GM12801 (cell line): Measurements from ENCODE around the gene GAN.

Source experiments
- TF ChIP-seq, protein P1 (sequence below): IDR thresholded peaks from one replicate; pipeline ENCODE4 v1.5.1; 2011; ENCODE audit warnings: control low read depth; ENCODE audit not compliant: insufficient read length; ENCODE audit errors: extremely low read depth

GAN gene

DNA sequence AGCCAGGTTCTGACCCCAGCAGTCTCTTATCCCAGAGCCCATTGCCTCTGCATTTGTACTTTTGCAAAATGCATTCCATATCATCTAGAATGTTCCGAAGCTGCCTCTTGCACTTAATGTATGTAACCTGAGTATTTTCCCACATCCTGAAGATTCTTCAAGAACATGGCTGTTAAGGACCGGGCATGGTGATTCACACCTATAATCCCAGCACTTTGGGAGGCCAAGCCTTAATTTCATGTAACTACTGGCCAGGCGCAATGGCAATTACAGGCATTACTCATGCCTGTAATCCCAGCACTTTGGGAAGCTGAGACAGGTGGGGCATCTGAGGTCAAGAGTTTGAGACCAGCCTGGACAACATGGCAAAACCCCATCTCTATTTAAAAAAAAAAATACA, 31.7 kb upstream of the GAN start:
- TF ChIP-seq, protein P1, sequence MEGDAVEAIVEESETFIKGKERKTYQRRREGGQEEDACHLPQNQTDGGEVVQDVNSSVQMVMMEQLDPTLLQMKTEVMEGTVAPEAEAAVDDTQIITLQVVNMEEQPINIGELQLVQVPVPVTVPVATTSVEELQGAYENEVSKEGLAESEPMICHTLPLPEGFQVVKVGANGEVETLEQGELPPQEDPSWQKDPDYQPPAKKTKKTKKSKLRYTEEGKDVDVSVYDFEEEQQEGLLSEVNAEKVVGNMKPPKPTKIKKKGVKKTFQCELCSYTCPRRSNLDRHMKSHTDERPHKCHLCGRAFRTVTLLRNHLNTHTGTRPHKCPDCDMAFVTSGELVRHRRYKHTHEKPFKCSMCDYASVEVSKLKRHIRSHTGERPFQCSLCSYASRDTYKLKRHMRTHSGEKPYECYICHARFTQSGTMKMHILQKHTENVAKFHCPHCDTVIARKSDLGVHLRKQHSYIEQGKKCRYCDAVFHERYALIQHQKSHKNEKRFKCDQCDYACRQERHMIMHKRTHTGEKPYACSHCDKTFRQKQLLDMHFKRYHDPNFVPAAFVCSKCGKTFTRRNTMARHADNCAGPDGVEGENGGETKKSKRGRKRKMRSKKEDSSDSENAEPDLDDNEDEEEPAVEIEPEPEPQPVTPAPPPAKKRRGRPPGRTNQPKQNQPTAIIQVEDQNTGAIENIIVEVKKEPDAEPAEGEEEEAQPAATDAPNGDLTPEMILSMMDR, result no peak

DNA sequence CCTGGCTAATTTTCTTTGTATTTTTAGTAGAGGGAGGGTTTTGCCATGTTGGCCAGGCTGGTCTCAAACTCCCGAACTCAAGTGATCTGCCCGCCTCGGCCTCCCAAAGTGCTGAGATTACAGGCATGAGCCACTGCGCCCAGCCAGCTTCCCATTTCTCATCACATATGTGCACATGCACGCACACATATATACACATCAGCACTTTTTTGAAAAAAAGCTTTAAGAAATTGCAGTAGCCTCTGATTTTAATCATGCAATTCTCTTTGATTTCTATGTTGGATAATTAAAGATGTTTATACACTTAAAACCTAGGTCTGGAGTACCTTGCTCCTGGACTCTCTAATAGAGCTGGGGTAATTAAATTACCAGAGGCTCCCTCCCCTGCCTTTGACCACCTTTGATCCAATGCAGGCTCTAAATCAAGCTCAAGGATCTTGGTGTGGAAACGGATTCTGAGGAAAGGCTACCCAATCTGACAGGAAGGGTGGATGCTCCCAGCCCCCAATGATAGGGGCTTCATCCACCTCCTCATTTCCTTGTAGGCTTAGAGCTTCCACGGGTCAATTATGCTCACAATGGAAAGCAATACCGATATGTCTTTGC, 29.7 kb upstream of the GAN start:
- TF ChIP-seq, protein P1, result no peak

DNA sequence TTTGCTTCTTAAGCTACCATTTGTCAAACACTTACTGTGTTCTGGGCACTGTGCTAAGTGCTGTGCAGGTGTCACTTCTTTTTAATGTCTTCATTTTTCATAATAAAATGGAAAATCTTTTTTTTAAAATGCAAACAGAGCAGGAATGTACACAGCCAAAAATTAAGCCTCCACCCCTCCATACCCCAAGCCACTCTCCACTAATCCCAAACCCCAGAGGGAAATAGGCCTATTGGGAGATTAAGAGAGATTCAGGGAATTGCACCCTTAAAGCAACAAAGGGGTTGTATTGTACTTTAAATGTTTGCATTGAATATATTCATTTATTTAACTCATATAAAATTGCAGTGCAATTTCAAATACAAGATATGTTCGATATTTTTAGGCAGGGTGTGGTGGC, 28.6 kb upstream of the GAN start:
- TF ChIP-seq, protein P1, result no peak

DNA sequence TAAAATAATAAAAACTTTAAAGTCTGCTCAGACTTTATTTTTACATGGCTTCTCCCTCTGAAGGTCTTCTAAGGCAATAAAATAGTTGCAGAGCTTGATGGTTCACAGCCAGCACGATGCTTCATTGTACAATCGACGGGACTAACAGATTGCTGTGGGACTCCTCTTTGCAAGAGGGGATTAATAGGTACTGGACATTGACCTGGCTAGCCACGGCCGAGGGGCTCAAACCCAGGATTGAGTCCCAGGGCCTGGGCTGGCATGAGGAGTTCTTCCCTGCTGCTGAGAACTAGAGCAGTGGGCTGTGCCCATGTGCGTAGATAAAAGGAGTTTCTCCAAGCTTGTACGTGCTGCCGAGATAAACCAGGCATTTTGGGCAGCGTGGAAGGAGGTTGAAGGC, 23.6 kb upstream of the GAN start:
- TF ChIP-seq, protein P1, result no peak

DNA sequence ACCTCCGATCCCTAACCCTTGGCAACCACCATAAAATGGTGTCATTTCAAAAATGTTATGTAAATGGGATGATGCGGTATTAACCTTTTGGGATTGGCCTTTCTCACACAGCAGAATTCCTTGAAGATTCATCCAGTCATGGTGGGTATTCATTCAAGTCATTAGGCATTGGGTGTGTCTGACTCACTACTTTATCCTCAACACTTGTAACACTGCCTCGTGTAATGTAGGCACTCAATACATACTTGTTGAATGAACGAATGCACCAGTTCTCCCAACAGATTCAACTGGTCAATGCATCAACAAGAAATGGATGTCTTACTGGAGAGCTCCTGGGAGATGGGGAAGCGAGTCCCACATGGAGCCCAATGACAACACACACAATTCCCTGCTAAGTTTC, 21.8 kb upstream of the GAN start:
- TF ChIP-seq, protein P1, result no peak

DNA sequence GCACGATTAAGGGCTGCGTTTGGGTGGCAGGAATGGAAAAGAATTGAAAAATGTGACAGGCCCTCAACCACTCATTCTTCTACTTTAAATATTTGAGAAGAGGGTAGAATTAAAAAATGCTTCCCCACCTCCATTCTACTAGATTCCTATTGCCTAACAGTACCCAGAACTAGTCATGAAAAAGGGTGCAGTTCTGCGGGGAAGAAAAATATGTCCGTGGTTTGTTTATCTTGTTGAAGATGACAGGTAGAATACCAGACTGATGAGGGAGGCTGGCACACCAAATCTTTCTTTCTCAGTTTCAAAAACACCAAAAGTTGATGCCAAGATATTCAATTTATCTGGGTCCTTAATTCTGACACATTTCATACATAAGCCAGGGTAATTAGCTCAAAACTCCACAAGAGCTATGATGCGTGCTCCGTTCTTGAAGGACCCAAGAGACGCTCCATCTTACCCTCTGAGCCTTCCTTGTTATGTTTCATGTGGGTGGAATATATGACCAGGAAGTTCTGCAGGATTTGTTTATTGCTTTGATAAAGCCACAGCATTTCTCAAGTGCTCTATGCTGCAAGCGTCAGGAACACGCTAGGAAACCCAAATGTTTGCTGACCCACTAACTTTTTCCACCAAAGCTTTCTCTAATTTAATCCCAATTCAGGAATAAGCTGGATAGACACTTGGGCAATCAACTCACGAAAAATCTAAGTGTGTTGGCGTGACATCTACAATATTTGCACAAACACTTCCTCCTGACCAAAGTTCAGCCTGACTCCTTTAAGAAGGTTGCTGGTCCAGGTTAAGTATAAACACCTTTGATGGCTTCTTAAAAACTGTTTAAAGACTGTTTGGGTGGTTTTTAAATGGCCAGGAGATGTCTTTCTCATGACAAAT, 20.6 kb upstream of the GAN start:
- TF ChIP-seq, protein P1, result no peak

DNA sequence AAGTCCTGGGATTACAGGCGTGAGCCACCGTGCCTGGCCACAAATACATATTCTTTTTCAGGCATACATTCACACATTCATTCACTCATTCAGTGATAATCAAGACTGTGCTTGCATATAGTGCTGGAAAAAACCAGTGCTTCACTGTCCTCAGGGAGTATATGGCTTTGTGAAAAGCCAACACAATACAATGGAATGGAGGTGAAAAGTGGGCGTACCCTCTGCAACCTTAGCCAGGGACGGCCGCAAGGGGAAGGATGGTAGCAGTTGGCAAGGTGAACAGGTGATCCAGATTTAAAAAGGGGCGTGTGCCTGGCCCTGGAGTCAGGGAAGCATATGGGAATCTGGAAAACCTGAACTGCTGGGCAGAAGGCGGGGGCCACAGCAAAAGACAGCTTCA, 18.1 kb upstream of the GAN start:
- TF ChIP-seq, protein P1, result no peak
